Suppressor macrophage treated with lipopolysaccharide for 4 hours (primary cell): Measurements from ENCODE around the gene STBD1.
"Not testable (repeated sequence)": the region's sequence is repeated elsewhere in the genome, so short reads cannot be mapped to it uniquely, and the experiment has no call there.

Experiments
- DNase-seq: peaks from one replicate; pipeline ENCODE4 v3.0.0-alpha.2; 2020

STBD1 gene

GRCh38 chr4:76287811-76288210 lies 18.7 kb upstream of the STBD1 start:
- not testable (repeated sequence) for DNase-seq

GRCh38 chr4:76292730-76293129 lies 13.8 kb upstream of the STBD1 start:
- DNase-seq: no peak

- DNase-seq: no peak
Measured at GRCh38 chr4:76293772-76294171, 12.8 kb upstream of the STBD1 start.

- DNase-seq: peak; percentile 56
Measured at GRCh38 chr4:76296286-76296820, 10.2 kb upstream of the STBD1 start.

- DNase-seq: no peak
Measured at GRCh38 chr4:76298227-76298626, 8.3 kb upstream of the STBD1 start.

GRCh38 chr4:76300012-76300411 lies 6.5 kb upstream of the STBD1 start:
- DNase-seq: peak; percentile 48

- peak; percentile 81 for DNase-seq
Measured at GRCh38 chr4:76301068-76301774, 5.3 kb upstream of the STBD1 start.

GRCh38 chr4:76301775-76302162 lies 4.8 kb upstream of the STBD1 start:
- no peak for DNase-seq

GRCh38 chr4:76302826-76303438 lies 3.6 kb upstream of the STBD1 start:
- DNase-seq: peak; percentile 73

GRCh38 chr4:76305033-76305687 lies 1.4 kb upstream of the STBD1 start:
- DNase-seq: no peak

- DNase-seq: peak; percentile 65
Measured at GRCh38 chr4:76306882-76307659, 538 bp downstream of the STBD1 start.

- no peak for DNase-seq
Measured at GRCh38 chr4:76307660-76308014, 1.1 kb downstream of the STBD1 start.

- DNase-seq: no peak
Measured at GRCh38 chr4:76308548-76308947, 2.0 kb downstream of the STBD1 start.

GRCh38 chr4:76309939-76310550 lies 3.5 kb downstream of the STBD1 start:
- DNase-seq: no peak

- no peak for DNase-seq
Measured at GRCh38 chr4:76310683-76311082, 4.2 kb downstream of the STBD1 start.

GRCh38 chr4:76311896-76312331 lies 5.4 kb downstream of the STBD1 start:
- DNase-seq: no peak

- DNase-seq: no peak
Measured at GRCh38 chr4:76312457-76312856, 5.9 kb downstream of the STBD1 start.

- DNase-seq: no peak
Measured at GRCh38 chr4:76313547-76313946, 7.0 kb downstream of the STBD1 start.

GRCh38 chr4:76315267-76315918 lies 8.9 kb downstream of the STBD1 start:
- no peak for DNase-seq

GRCh38 chr4:76316131-76316530 lies 9.6 kb downstream of the STBD1 start:
- DNase-seq: no peak

GRCh38 chr4:76322236-76322635 lies 15.7 kb downstream of the STBD1 start:
- DNase-seq: peak; percentile 22

- no peak for DNase-seq
Measured at GRCh38 chr4:76325072-76325471, 18.5 kb downstream of the STBD1 start.
